GM12892 (cell line): ENCODE data around the gene NOP56.

Source experiments
- POLR2A ChIP-seq: IDR thresholded peaks from 2 replicates; pipeline ENCODE4 v1.6.1; 2011; ENCODE audit warnings: low read depth, low read length, control low read depth
- TAF1 ChIP-seq: IDR thresholded peaks from 2 replicates; pipeline ENCODE4 v1.6.1; 2011; ENCODE audit warnings: low read depth, mild to moderate bottlenecking, control low read depth, low read length, borderline replicate concordance

- TF ChIP-seq TAF1 = no peak
- TF ChIP-seq POLR2A = no peak
These were observed 55.1 kb downstream of the NOP56 start for GRCh38 chr20:2707353-2708072.
